Activated CD4-positive, CD25-positive, alpha-beta regulatory T cell treated with anti-CD3 and anti-CD28 coated beads, Interleukin-2, amount 50 U/mL, for 72 hours (primary cell): ENCODE results near the gene VTI1A.
"Not testable (repeated sequence)": the region's sequence is repeated elsewhere in the genome, so short reads cannot be mapped to it uniquely, and the experiment has no call there.

ENCODE experiments used
- DNase-seq: peaks from one replicate; pipeline ENCODE4 v3.0.0; 2021

Gene VTI1A

GRCh38 chr10:112509558-112510291 is 62.7 kb downstream of the VTI1A start:
- DNase-seq: no peak

GRCh38 chr10:112510384-112510783 is 63.4 kb downstream of the VTI1A start:
- no peak for DNase-seq

GRCh38 chr10:112512294-112512693 is 65.3 kb downstream of the VTI1A start:
- no peak for DNase-seq

GRCh38 chr10:112515126-112515525 is 68.1 kb downstream of the VTI1A start:
- DNase-seq: no peak

GRCh38 chr10:112515852-112516251 is 68.8 kb downstream of the VTI1A start:
- no peak for DNase-seq

GRCh38 chr10:112517451-112517862 is 70.4 kb downstream of the VTI1A start:
- DNase-seq: no peak

- no peak for DNase-seq
Observed at GRCh38 chr10:112519133-112519761, 72.2 kb downstream of the VTI1A start.

- no peak for DNase-seq
Observed at GRCh38 chr10:112520914-112521313, 73.9 kb downstream of the VTI1A start.

- no peak for DNase-seq
Observed at GRCh38 chr10:112524641-112525040, 77.6 kb downstream of the VTI1A start.

- no peak for DNase-seq
Observed at GRCh38 chr10:112525200-112525599, 78.2 kb downstream of the VTI1A start.

GRCh38 chr10:112526139-112526538 is 79.1 kb downstream of the VTI1A start:
- no peak for DNase-seq

GRCh38 chr10:112526906-112527305 is 79.9 kb downstream of the VTI1A start:
- no peak for DNase-seq

- no peak for DNase-seq
Observed at GRCh38 chr10:112528235-112528634, 81.2 kb downstream of the VTI1A start.

GRCh38 chr10:112531421-112531820 is 84.4 kb downstream of the VTI1A start:
- DNase-seq: no peak

GRCh38 chr10:112532189-112532588 is 85.2 kb downstream of the VTI1A start:
- DNase-seq: no peak

GRCh38 chr10:112532956-112533355 is 85.9 kb downstream of the VTI1A start:
- DNase-seq: no peak

- no peak for DNase-seq
Observed at GRCh38 chr10:112533916-112534315, 86.9 kb downstream of the VTI1A start.

- DNase-seq: no peak
Observed at GRCh38 chr10:112535531-112535951, 88.5 kb downstream of the VTI1A start.

- DNase-seq: no peak
Observed at GRCh38 chr10:112536663-112537062, 89.6 kb downstream of the VTI1A start.

- no peak for DNase-seq
Observed at GRCh38 chr10:112538168-112538567, 91.2 kb downstream of the VTI1A start.

- DNase-seq: no peak
Observed at GRCh38 chr10:112539340-112539739, 92.3 kb downstream of the VTI1A start.

GRCh38 chr10:112542823-112543222 is 95.8 kb downstream of the VTI1A start:
- DNase-seq: not testable (repeated sequence)

GRCh38 chr10:112546474-112546873 is 99.5 kb downstream of the VTI1A start:
- no peak for DNase-seq

GRCh38 chr10:112548535-112549276 is 101.7 kb downstream of the VTI1A start:
- DNase-seq: no peak
